ENCODE measurements around the gene PPP4C.

GRCh38 chr16:30083216-30084055 lies 7.6 kb downstream of the PPP4C start:
- no peak for TF ChIP-seq CTCF (conservative IDR thresholded peaks at IDR 0.05)
- no peak for TF ChIP-seq EZH2 (IDR thresholded peaks at IDR 0.05; ENCODE audit: low read depth)

Measured in PC-9 (cell line).